Measurements from ENCODE around the gene GPR146.

GPR146 gene

DNA sequence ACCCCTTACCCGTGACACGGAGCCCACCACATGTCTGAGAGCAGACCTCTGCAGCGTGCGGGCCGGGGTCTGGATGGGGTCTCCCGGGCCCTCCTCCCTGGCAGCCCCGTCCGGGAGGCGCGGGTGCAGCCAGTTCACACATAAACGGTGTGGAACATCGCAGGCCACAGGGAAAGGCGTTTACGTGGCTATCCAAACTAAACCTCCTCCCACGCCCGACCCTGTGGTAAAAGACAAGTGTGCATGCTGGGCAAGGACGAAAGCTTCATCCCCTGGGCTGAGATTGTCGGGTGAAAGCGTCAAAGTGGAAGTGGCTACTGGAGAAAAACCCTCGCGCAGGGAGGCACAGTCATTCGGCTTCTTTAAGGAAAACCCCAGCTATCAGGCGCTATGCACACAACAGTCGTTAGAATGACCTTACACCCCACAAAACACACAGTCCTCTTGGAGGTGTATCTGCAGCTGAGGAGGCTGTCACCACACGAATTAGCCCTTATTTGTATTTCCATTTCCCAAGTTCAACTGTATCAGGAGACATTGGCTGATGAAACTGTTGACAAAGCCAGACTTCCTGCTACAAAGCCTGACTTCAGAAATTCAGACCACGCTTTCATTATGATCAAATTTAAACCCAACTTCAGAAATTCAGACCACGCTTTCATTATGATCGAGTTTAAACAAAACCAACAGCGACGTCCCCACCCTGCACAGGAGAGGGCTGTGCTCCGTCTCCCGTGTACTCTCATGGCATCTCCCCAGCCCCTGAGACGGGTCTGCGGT, 58.9 kb downstream of the GPR146 start:
- DNase-seq = no peak

DNA sequence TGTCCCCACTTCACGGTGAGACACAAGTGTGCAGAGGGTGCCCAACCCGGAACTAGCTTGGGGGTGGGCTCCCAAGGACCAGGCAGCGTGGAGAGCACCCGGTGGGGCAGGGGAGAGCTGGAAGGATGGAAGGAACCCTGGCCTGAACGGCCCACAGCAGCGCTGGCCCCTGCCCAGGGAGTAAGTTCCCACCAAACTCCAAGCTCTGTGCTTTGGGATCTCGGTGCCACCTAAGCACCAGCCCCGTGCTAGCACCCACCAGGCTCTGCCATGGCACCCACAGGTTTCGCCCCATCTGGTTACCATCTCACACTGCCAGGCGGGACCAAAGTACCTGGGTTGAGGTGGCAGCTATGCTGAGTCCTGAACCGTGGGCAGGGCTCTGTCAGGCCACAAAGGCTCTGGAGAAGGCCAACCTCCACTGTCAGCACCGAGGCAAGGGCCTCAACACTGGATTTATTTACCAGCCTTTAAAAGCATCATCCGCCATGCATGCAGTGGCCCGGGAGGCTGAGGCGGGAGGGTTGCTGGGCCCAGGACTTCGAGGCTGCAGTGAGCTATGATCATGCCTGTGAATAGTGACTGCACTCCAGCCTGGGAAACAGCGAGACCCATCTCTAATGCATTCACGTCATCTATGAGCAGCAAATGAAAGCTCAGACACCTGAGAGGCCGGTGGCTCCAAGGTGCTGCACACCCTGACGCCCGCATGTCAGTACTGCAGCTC, 59.6 kb downstream of the GPR146 start:
- no peak for DNase-seq

DNA sequence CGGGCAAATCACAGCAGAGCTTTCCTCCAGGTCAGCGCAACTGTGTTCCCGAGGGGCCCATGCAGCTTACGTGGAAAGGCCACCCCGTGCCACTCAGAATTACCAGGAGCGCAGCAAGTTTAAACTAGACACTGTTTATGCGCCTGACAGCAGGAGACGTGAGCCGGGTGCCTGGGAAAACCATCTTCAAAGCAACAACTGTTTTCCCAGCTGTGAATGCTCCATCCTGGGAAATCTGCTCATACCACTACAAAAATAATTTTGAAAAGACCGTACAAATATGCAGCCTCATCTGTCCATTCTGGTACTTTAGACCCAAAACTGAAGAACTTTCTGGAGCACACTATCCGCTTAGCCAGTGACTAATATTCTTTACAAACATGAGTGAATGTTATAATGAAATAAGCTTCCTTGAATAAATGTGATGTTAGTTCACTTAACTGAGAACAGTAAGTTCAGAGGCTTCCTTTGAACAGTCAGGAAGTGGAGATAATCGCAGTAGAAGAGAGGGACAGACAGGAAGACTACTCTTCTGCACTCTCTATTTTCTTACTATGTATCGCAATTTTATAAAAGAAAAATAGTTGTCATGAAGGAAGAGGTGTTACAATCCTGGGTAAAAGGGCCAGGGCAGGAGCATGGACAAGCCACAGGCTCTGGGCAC, 60.3 kb downstream of the GPR146 start:
- no peak for DNase-seq

DNA sequence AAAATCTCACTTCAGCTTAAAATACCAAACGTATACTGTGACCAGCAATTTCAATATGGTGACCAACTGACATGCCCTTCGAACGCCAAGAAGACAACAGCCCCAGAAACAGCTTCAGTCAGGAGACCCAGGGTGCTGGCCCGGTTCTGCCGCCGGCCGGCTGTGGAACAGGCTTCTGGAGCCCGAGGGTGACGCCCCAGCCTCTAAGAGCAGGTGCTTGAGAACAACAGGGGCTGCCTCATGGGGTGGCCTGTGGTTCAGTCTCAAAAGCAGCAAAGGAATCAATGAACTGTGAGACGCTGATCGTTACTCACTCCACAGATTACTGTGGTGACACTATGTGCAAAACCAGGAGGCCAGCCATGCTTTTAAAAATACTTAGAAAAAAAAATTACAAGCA, 60.8 kb downstream of the GPR146 start:
- no peak for DNase-seq

DNA sequence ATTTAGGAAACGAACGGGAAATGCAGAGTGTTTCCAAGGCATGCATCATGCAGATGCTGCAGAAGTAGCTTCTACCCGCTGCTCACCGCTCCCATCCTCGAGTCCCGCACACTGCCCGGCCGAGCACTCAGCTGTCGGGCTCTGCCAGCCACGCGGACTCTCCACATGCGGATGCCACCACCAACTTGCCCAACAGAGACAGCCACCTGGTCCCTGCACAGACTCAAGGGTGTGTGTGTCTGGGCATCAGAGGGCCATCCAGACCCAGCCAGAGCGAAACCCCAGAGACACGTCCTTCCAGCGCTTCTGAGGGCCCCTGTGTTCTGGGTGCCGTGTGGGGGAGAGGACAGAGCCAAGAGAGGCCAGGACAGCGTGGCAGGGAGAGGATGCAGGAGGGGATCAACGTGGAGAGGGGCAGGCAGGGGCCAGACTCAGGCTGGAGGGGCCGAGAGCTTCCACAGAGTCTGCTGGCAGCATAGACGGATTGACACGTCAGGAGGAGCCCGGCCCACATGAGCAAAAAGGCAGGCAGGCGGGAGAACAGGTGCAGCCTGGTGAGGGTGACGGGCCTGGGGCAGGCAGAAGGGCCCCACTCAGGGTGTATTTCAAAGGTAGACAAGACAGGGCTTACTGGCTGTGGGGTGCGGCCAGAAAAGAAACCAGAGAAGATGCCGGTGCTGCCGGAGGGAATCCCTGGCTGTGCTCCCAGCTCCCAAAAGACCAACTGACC, 61.9 kb downstream of the GPR146 start:
- no peak for DNase-seq

DNA sequence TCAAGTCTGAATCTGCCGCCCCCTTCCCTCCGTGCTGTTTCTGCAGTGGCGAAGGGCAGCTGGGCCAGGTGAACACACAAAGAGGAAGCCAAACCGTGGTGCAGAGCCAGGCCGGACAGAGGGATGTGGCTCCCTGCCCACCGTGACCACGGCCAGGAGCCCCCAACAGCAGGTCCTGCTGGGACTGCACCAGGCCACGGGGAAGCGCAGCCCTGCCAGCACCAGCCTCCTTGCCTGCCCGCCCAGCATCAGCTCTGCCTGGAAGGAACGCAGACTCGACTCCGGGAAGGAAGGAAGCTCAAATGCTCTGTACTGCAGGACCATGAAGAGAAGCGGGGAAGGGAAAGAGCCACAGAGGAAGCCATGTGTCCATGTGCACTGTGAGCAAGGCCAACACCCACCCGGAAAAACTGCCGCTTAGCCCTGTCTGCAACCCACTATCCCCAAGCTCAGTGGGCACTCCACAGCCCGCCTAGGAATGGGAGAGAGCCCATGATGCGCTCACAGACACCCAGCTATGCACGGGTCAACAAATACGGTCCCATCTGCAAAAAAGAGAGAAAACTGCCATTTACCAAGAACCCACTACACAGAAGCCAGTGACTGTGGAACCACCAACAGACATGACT, 62.6 kb downstream of the GPR146 start:
- no peak for DNase-seq

DNA sequence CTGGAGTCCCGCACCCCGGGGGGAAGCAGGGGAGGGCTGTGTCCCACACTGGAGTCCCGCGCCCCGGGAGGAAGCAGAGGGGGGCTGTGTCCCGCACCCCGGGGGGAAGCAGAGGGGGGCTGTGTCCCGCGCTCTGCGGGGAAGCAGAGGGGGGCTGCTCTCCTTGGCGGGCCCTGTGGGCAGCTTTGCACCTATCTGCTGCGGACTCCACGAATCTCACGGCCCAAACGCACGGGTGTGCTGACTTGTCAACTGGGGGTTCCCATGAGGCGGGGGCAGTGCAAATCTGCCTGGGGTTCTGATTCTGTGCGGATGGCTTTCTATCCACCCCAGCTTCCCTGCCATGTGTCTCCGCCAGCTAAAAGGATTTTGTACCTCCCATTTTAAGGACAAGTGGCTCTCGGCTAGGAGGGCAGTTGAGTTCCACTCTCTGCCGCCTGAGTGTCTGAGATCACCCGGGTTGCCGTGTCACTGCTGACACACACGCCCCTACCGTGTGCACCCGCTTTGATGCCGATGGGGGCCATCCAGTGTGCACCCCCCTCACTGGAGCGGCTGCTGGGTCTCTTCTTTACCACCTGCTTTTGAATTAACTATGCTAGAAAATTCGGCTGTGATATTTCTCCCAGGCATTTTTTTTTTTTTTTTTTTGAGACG, 64.0 kb downstream of the GPR146 start:
- DNase-seq = no peak
